Breast epithelium (tissue), 4 donors: ENCODE results near the gene PYGO2. TPM values are rescaled to one million over a fixed set of nuclear protein-coding genes. Genes with fewer than 3 reads are reported as not detected.
A peak's percentile ranks its signal among the peaks of the same experiment; 100 is the strongest.

Source experiments
- DNase-seq, 2 donors: peaks; one replicate each; pipeline ENCODE4 v3.0.0-alpha.2; 2019; ENCODE audit warnings: low spot score in 2 of 2
- H3K27ac ChIP-seq, 2 donors: fragments of 200-600 bp; sonication (generic) in 1 of 2; one replicate each; pipeline ENCODE4 v1.5.1; 2016 to 2019; ENCODE audit warnings: mild to moderate bottlenecking in 1 of 2
- H3K27me3 ChIP-seq, 2 donors: fragments of 200-600 bp; sonication (generic) in 1 of 2; one replicate each; pipeline versions ENCODE4 v1.5.1 to v1.6.0; 2017 to 2019; ENCODE audit warnings: control low read depth in 1 of 2, mild to moderate bottlenecking in 1 of 2
- H3K36me3 ChIP-seq: fragments of 200-600 bp; one replicate; pipeline ENCODE4 v1.5.1; 2019
- H3K4me1 ChIP-seq, 2 donors: fragments of 200-600 bp; sonication (generic); one replicate each; pipeline ENCODE4 v1.5.1; 2016 to 2019; ENCODE audit warnings: control low read depth in 1 of 2
- H3K4me3 ChIP-seq, 3 donors: fragments of 200-600 bp; sonication (generic); 1 replicate in 2 of 3; 2 replicates in 1 of 3; pipeline ENCODE4 v1.5.1; 2016 to 2019; ENCODE audit warnings: mild to moderate bottlenecking in 3 of 3, moderate library complexity in 2 of 3
- H3K9me3 ChIP-seq, 2 donors: fragments of 200-600 bp; sonication (generic) in 1 of 2; one replicate each; pipeline ENCODE4 v1.5.1; 2016 to 2019; ENCODE audit warnings: control low read depth in 1 of 2
- CTCF ChIP-seq, 3 donors: fragments of 450-650 bp; IDR thresholded peaks; one replicate each; pipeline ENCODE4 v1.5.1; 2016 to 2017; ENCODE audit warnings: antibody characterized with exemption in 3 of 3, mild to moderate bottlenecking in 3 of 3, moderate library complexity in 3 of 3
- POLR2A ChIP-seq: fragments of 450-650 bp; IDR thresholded peaks from one replicate; pipeline ENCODE4 v1.6.1; 2016; ENCODE audit warnings: antibody characterized with exemption, mild to moderate bottlenecking, moderate library complexity
- POLR2AphosphoS5 ChIP-seq, 3 donors: sonication (generic); formaldehyde crosslinking; IDR thresholded peaks; one replicate each; pipeline ENCODE4 v1.6.1; 2017; ENCODE audit warnings: antibody characterized with exemption in 3 of 3
- intact Hi-C: fragments of 100-400 bp; cut with DNase I; formaldehyde crosslinking; loops from one replicate; pipeline ENCODE4 v1.15.1; 2023; ENCODE audit warnings: low total_unique reads
- total RNA-seq, 3 donors: library from RNA; depleted of rRNA; stranded (reverse); fragments of >200 nt; gene quantifications; one replicate each; pipeline ENCODE4 v1.1.0, GENCODE V29; 2016

PYGO2 gene
- total RNA-seq, 3 donors from 2014 or later = 14.6 to 26.2 (median 20.3) TPM

GRCh38 chr1:155004352-155005075 is 42.9 kb upstream of the PYGO2 start:
- Histone ChIP-seq H3K27me3 (no peaks in the 10 kb centered on the region), H3K4me3 (peak overlapping the region; percentile 89 to 95 (median 89)), H3K4me1 (peaks cover 19 to 36% of the 10 kb centered on the region in 2 donors), H3K27ac (peak overlapping the region; percentile 98 to 99), H3K9me3 (no peaks in the 10 kb centered on the region), H3K36me3 (no peaks in the 10 kb centered on the region)
- DNase-seq = no peak
- intact Hi-C loops = no loop called here
- no peak for TF ChIP-seq CTCF (IDR thresholded peaks at IDR 0.05)

GRCh38 chr1:155003766-155004351 is 42.3 kb upstream of the PYGO2 start:
- peak overlapping the region; percentile 89 to 95 (median 89) for H3K4me3 ChIP-seq
- H3K4me1 ChIP-seq = peaks cover 20 to 42% of the 10 kb centered on the region in 2 donors
- H3K27me3 ChIP-seq = no peaks in the 10 kb centered on the region
- intact Hi-C loops = no loop called here
- DNase-seq = no peak
- no peaks in the 10 kb centered on the region for H3K9me3 ChIP-seq
- TF ChIP-seq POLR2AphosphoS5 (IDR thresholded peaks at IDR 0.05) (no peak), CTCF (IDR thresholded peaks at IDR 0.05) (no peak), POLR2A (no peak)
- H3K27ac ChIP-seq = peak overlapping the region; percentile 98 to 99
- H3K36me3 ChIP-seq = no peaks in the 10 kb centered on the region

- Histone ChIP-seq H3K4me3 (peak overlapping the region; percentile 89 to 95 (median 89)), H3K4me1 (peaks cover 20 to 44% of the 10 kb centered on the region in 2 donors), H3K27ac (peak overlapping the region; percentile 98 to 99), H3K27me3 (no peaks in the 10 kb centered on the region), H3K9me3 (no peaks in the 10 kb centered on the region), H3K36me3 (no peaks in the 10 kb centered on the region)
- intact Hi-C loops = no loop called here
- no peak for TF ChIP-seq CTCF (IDR thresholded peaks at IDR 0.05)
- TF ChIP-seq POLR2A = no peak
- TF ChIP-seq POLR2AphosphoS5 (IDR thresholded peaks at IDR 0.05) = no peak
- DNase-seq = no peak
These were observed 41.7 kb upstream of the PYGO2 start for GRCh38 chr1:155003227-155003765.

- peak in 2 of 3 donors; percentile 8 to 14 for TF ChIP-seq CTCF (IDR thresholded peaks at IDR 0.05)
- no peak for TF ChIP-seq POLR2A
These were observed 41.1 kb upstream of the PYGO2 start, which contains the start of gene ZBTB7B for GRCh38 chr1:155002464-155003226. Gene ZBTB7B (plus strand): TSS chr1:155002802. CDS start chr1:155014661, 11,859 bp downstream.

More at GRCh38 chr1:155002464-155003226, 41.1 kb upstream of the PYGO2 start, which contains the start of gene ZBTB7B:
- Histone ChIP-seq H3K27me3 (no peaks in the 10 kb centered on the region), H3K36me3 (no peaks in the 10 kb centered on the region), H3K4me3 (peak within 1 kb of the TSS; percentile 89 to 95 (median 89)), H3K4me1 (peaks cover 20 to 43% of the 10 kb centered on the region in 2 donors), H3K27ac (peak within 1 kb of the TSS; percentile 98 to 99), H3K9me3 (no peaks in the 10 kb centered on the region)
- DNase-seq = no peak
- intact Hi-C loops = no loop called here
